WTC11 (cell line): ENCODE measurements around the gene SCGB1D4. TPM values are rescaled to one million over a fixed set of nuclear protein-coding genes. Genes with fewer than 3 reads are reported as not detected.
"Not testable (repeated sequence)": the region's sequence is repeated elsewhere in the genome, so short reads cannot be mapped to it uniquely, and the experiment has no call there.

Experiments
- ATAC-seq: fragments of 200-7000 bp; cut with Tn5 transposase; 2 replicates; pipeline ENCODE4 v1.10.0; 2021; ENCODE audit warnings: mild to moderate bottlenecking, moderate library complexity
- CTCF ChIA-PET: fragments of 300-600 bp; sonication (Branson Sonifier 250); formaldehyde crosslinking; loops from one replicate; lab custom pipeline; 2021; ENCODE audit warnings: antibody characterized with exemption; lab: Charles Lee
- POLR2A ChIA-PET: fragments of 350-600 bp; sonication (Branson Sonifier 250); formaldehyde crosslinking; loops from one replicate; lab custom pipeline; 2021; ENCODE audit warnings: antibody characterized with exemption; lab: Charles Lee
- DNase-seq: peaks from one replicate; pipeline ENCODE4 v3.0.0; 2021; ENCODE audit warnings: low spot score
- H3K27ac Mint-ChIP-seq: 2 replicates; pipeline ENCODE4 v1.8.0; 2021; ENCODE audit warnings: mixed read lengths
- H3K27me3 Mint-ChIP-seq: 2 replicates; pipeline ENCODE4 v1.8.0; 2021; ENCODE audit warnings: low read depth, mild to moderate bottlenecking, moderate library complexity, mixed read lengths
- H3K36me3 Mint-ChIP-seq: 2 replicates; pipeline ENCODE4 v1.8.0; 2021; ENCODE audit warnings: mixed read lengths
- H3K4me1 Mint-ChIP-seq: 2 replicates; pipeline ENCODE4 v1.8.0; 2022; ENCODE audit warnings: mixed read lengths
- H3K4me3 Mint-ChIP-seq: 2 replicates; pipeline ENCODE4 v1.8.0; 2021; ENCODE audit warnings: mild to moderate bottlenecking, moderate library complexity, mixed read lengths
- H3K9me3 Mint-ChIP-seq: 2 replicates; pipeline ENCODE4 v1.8.0; 2021; ENCODE audit warnings: mixed read lengths
- CBFB ChIP-seq: sonication (generic); formaldehyde crosslinking; IDR thresholded peaks from 2 replicates; pipeline ENCODE4 v1.8.1; 2022; ENCODE audit warnings: mild to moderate bottlenecking, low read depth, missing genetic modification reagents
- E2F1 ChIP-seq: sonication (generic); formaldehyde crosslinking; IDR thresholded peaks from 2 replicates; pipeline ENCODE4 v1.8.0; 2022; ENCODE audit warnings: mild to moderate bottlenecking, missing genetic modification reagents
- E2F5 ChIP-seq: sonication (generic); formaldehyde crosslinking; IDR thresholded peaks from 2 replicates; pipeline ENCODE4 v1.8.1; 2022; ENCODE audit warnings: mild to moderate bottlenecking, moderate library complexity, missing genetic modification reagents
- EMX1 ChIP-seq: fragments of 250-450 bp; sonication (Bioruptor Pico); IDR thresholded peaks from 2 replicates; pipeline ENCODE4 v1.8.0; 2021; ENCODE audit warnings: mild to moderate bottlenecking
- ESRRA ChIP-seq: sonication (generic); formaldehyde crosslinking; IDR thresholded peaks from 2 replicates; pipeline ENCODE4 v1.8.1; 2022; ENCODE audit warnings: mild to moderate bottlenecking, missing genetic modification reagents, borderline replicate concordance
- GTF2I ChIP-seq: fragments of 250-450 bp; sonication (Bioruptor Pico); conservative IDR thresholded peaks from 2 replicates; pipeline ENCODE4 v1.4.0; 2021; ENCODE audit warnings: mild to moderate bottlenecking
- NFATC4 ChIP-seq: fragments of 250-450 bp; sonication (Bioruptor Pico); IDR thresholded peaks from 2 replicates; pipeline ENCODE4 v1.9.0; 2021; ENCODE audit warnings: mild to moderate bottlenecking
- NFE2L1 ChIP-seq: sonication (generic); formaldehyde crosslinking; IDR thresholded peaks from 2 replicates; pipeline ENCODE4 v1.8.1; 2023; ENCODE audit warnings: missing genetic modification reagents
- NR2C2 ChIP-seq: sonication (generic); formaldehyde crosslinking; IDR thresholded peaks from 2 replicates; pipeline ENCODE4 v1.8.0; 2022; ENCODE audit warnings: mild to moderate bottlenecking, missing genetic modification reagents
- NR3C1 ChIP-seq: sonication (generic); formaldehyde crosslinking; conservative IDR thresholded peaks from 2 replicates; pipeline ENCODE4 v1.8.1; 2023; ENCODE audit warnings: low read depth, mild to moderate bottlenecking, missing genetic modification reagents
- PRRX2 ChIP-seq: fragments of 250-450 bp; sonication (Bioruptor Pico); IDR thresholded peaks from 2 replicates; pipeline ENCODE4 v1.8.0; 2021; ENCODE audit warnings: mild to moderate bottlenecking
- TCF7 ChIP-seq: sonication (generic); formaldehyde crosslinking; IDR thresholded peaks from 2 replicates; pipeline ENCODE4 v1.8.0; 2022; ENCODE audit warnings: mild to moderate bottlenecking, low read depth, missing genetic modification reagents, moderate library complexity
- ZMAT4 ChIP-seq: fragments of 250-450 bp; sonication (Bioruptor Pico); IDR thresholded peaks from 2 replicates; pipeline ENCODE4 v1.9.0; 2021; ENCODE audit warnings: mild to moderate bottlenecking
- total RNA-seq: library from RNA; stranded (reverse); gene quantifications from 3 replicates; pipeline ENCODE4 v1.2.3, GENCODE V29; 2021
- TF ChIP-seq, protein P1 (sequence below): sonication (generic); formaldehyde crosslinking; IDR thresholded peaks from 2 replicates; pipeline ENCODE4 v1.8.0; 2023; ENCODE audit warnings: mild to moderate bottlenecking, missing genetic modification reagents
- TF ChIP-seq, protein P2 (sequence below): sonication (generic); formaldehyde crosslinking; IDR thresholded peaks from 2 replicates; pipeline ENCODE4 v1.8.0; 2022; ENCODE audit warnings: missing genetic modification reagents
- TF ChIP-seq, protein P3 (sequence below): sonication (generic); formaldehyde crosslinking; IDR thresholded peaks from 2 replicates; pipeline ENCODE4 v1.8.0; 2022; ENCODE audit warnings: mild to moderate bottlenecking, missing genetic modification reagents
- TF ChIP-seq, protein P4 (sequence below): sonication (generic); formaldehyde crosslinking; IDR thresholded peaks from 2 replicates; pipeline ENCODE4 v1.8.0; 2022; ENCODE audit warnings: mild to moderate bottlenecking, missing genetic modification reagents
- TF ChIP-seq, protein P5 (sequence below): fragments of 250-450 bp; sonication (Bioruptor Pico); IDR thresholded peaks from 2 replicates; pipeline ENCODE4 v2.1.2; 2022; ENCODE audit warnings: mild to moderate bottlenecking, moderate library complexity

Gene SCGB1D4
- total RNA-seq, 1 experiment from 2014 or later = not detected

DNA sequence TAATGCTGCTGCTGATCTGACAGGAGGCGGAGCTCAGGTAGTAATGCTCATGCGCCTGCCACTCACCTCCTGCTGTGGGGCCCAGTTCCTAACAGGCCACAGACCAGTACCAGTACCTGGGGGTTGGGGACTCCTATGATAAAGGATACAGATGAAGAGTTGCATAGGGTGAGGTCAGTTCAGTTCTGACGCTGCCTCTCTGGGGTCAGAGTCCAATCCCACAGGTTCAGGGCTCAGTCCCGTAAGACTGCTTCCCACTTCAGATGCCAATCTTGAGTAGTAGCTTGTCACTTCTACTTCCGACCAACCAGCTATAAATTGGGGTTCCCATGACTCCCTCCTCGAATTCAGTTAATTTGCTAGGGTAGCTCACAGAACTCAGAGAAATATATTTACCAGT, 47.0 kb upstream of the SCGB1D4 start (continued):
- TF ChIP-seq, protein P1, sequence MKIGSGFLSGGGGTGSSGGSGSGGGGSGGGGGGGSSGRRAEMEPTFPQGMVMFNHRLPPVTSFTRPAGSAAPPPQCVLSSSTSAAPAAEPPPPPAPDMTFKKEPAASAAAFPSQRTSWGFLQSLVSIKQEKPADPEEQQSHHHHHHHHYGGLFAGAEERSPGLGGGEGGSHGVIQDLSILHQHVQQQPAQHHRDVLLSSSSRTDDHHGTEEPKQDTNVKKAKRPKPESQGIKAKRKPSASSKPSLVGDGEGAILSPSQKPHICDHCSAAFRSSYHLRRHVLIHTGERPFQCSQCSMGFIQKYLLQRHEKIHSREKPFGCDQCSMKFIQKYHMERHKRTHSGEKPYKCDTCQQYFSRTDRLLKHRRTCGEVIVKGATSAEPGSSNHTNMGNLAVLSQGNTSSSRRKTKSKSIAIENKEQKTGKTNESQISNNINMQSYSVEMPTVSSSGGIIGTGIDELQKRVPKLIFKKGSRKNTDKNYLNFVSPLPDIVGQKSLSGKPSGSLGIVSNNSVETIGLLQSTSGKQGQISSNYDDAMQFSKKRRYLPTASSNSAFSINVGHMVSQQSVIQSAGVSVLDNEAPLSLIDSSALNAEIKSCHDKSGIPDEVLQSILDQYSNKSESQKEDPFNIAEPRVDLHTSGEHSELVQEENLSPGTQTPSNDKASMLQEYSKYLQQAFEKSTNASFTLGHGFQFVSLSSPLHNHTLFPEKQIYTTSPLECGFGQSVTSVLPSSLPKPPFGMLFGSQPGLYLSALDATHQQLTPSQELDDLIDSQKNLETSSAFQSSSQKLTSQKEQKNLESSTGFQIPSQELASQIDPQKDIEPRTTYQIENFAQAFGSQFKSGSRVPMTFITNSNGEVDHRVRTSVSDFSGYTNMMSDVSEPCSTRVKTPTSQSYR (CRISPR knock-in tag) = no peak

- no peaks in the 10 kb centered on the region for H3K27me3 Mint-ChIP-seq
- ATAC-seq (no peak), DNase-seq (no peak)
- H3K27ac Mint-ChIP-seq = no peak overlapping the region
- ChIA-PET POLR2A (no interaction called here), CTCF (interaction anchor here (0.6 kb wide), 1 partner anchor 445 kb away, joined by 6 read pairs; no protein-coding TSS in a partner anchor)
- no peak for TF ChIP-seq TCF7 (CRISPR knock-in tag)
- TF ChIP-seq, protein P2, sequence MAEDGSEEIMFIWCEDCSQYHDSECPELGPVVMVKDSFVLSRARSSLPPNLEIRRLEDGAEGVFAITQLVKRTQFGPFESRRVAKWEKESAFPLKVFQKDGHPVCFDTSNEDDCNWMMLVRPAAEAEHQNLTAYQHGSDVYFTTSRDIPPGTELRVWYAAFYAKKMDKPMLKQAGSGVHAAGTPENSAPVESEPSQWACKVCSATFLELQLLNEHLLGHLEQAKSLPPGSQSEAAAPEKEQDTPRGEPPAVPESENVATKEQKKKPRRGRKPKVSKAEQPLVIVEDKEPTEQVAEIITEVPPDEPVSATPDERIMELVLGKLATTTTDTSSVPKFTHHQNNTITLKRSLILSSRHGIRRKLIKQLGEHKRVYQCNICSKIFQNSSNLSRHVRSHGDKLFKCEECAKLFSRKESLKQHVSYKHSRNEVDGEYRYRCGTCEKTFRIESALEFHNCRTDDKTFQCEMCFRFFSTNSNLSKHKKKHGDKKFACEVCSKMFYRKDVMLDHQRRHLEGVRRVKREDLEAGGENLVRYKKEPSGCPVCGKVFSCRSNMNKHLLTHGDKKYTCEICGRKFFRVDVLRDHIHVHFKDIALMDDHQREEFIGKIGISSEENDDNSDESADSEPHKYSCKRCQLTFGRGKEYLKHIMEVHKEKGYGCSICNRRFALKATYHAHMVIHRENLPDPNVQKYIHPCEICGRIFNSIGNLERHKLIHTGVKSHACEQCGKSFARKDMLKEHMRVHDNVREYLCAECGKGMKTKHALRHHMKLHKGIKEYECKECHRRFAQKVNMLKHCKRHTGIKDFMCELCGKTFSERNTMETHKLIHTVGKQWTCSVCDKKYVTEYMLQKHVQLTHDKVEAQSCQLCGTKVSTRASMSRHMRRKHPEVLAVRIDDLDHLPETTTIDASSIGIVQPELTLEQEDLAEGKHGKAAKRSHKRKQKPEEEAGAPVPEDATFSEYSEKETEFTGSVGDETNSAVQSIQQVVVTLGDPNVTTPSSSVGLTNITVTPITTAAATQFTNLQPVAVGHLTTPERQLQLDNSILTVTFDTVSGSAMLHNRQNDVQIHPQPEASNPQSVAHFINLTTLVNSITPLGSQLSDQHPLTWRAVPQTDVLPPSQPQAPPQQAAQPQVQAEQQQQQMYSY (CRISPR knock-in tag) = no peak
- no peak for TF ChIP-seq ZMAT4 (CRISPR knock-in tag)
- TF ChIP-seq NR3C1 (CRISPR knock-in tag) = no peak
- TF ChIP-seq, protein P3, sequence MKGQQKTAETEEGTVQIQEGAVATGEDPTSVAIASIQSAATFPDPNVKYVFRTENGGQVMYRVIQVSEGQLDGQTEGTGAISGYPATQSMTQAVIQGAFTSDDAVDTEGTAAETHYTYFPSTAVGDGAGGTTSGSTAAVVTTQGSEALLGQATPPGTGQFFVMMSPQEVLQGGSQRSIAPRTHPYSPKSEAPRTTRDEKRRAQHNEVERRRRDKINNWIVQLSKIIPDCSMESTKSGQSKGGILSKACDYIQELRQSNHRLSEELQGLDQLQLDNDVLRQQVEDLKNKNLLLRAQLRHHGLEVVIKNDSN (CRISPR knock-in tag) = no peak
- no peak for TF ChIP-seq CBFB (CRISPR knock-in tag)
- no peak for TF ChIP-seq NFE2L1 (CRISPR knock-in tag)
- TF ChIP-seq, protein P4, sequence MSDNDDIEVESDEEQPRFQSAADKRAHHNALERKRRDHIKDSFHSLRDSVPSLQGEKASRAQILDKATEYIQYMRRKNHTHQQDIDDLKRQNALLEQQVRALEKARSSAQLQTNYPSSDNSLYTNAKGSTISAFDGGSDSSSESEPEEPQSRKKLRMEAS (CRISPR knock-in tag) = no peak
- no peak for TF ChIP-seq EMX1
- no peak for TF ChIP-seq PRRX2
- TF ChIP-seq E2F1 (CRISPR knock-in tag) = no peak
- no peak for TF ChIP-seq ESRRA (CRISPR knock-in tag)
- TF ChIP-seq, protein P5, sequence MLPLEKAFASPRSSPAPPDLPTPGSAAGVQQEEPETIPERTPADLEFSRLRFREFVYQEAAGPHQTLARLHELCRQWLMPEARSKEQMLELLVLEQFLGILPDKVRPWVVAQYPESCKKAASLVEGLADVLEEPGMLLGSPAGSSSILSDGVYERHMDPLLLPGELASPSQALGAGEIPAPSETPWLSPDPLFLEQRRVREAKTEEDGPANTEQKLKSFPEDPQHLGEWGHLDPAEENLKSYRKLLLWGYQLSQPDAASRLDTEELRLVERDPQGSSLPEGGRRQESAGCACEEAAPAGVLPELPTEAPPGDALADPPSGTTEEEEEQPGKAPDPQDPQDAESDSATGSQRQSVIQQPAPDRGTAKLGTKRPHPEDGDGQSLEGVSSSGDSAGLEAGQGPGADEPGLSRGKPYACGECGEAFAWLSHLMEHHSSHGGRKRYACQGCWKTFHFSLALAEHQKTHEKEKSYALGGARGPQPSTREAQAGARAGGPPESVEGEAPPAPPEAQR (CRISPR knock-in tag) = no peak
- TF ChIP-seq NFATC4 (CRISPR knock-in tag) = no peak
- no peak for TF ChIP-seq E2F5 (CRISPR knock-in tag)
- TF ChIP-seq GTF2I (CRISPR knock-in tag) = no peak
- no peak for TF ChIP-seq NR2C2 (CRISPR knock-in tag)
- no peak overlapping the region for H3K4me3 Mint-ChIP-seq
- peaks cover 26% of the 10 kb centered on the region for H3K4me1 Mint-ChIP-seq
- peaks cover 17% of the 10 kb centered on the region for H3K36me3 Mint-ChIP-seq
- no peaks in the 10 kb centered on the region for H3K9me3 Mint-ChIP-seq
Observed at GRCh38 chr11:62344210-62344609, 45.3 kb upstream of the SCGB1D4 start.

DNA sequence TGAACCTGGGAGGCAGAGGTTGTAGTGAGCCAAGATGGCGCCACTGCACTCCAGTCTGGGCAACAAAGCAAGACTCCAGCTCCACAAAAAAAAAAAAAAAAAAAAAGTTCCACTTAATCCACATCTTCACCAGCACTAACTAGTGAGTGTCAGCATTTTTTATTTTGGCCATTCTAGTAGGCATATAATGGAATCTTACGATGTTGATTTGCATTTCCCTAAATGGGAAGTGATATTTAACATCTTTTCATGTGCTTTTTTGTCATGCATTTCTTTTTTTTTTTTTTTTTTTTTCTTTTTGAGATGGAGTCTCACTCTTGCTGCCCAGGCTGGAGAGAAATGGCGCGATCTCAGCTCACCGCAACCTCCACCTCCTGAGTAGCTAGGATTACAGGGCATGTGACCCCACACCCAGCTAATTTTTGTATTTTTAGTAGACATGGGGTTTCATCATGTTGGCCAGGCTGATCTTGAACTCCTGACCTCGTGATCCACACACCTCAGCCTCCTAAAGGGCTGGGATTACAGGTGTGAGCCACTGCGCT, 44.8 kb upstream of the SCGB1D4 start:
- H3K4me3 Mint-ChIP-seq, POLR2A ChIA-PET, ATAC-seq, H3K9me3 Mint-ChIP-seq, DNase-seq, H3K27ac Mint-ChIP-seq, H3K27me3 Mint-ChIP-seq: not testable (repeated sequence)
- CTCF ChIA-PET = interaction anchor here (0.6 to 1.7 kb wide), 4 partner anchors 31 to 445 kb away, joined by 3 to 6 read pairs (median 4); no protein-coding TSS in a partner anchor
- peaks cover 17% of the 10 kb centered on the region for H3K36me3 Mint-ChIP-seq
- H3K4me1 Mint-ChIP-seq = peaks cover 23% of the 10 kb centered on the region
